Esophagus muscularis mucosa (tissue), 3 donors: ENCODE data around the gene KRT4.

ENCODE experiments used
- CTCF ChIP-seq, 3 experiments: fragments of 200-600 bp in 2 of 3; fragments of 450-650 bp in 1 of 3; sonication (generic) in 2 of 3; IDR thresholded peaks; one replicate each; pipeline ENCODE4 v1.5.1; 2017 to 2019; ENCODE audit warnings: antibody characterized with exemption in 3 of 3, mild to moderate bottlenecking in 2 of 3, moderate library complexity in 1 of 3
- POLR2AphosphoS5 ChIP-seq, 2 donors: sonication (generic); formaldehyde crosslinking; IDR thresholded peaks; one replicate each; pipeline ENCODE4 v1.6.1; 2017; ENCODE audit warnings: antibody characterized with exemption in 2 of 2

GRCh38 chr12:52827499-52828090, 13.7 kb upstream of the KRT4 start:
- TF ChIP-seq CTCF (IDR thresholded peaks at IDR 0.05) = no peak
- TF ChIP-seq POLR2AphosphoS5 (IDR thresholded peaks at IDR 0.05) = no peak
